Stimulated activated CD8-positive, alpha-beta memory T cell treated with anti-CD3 and anti-CD28 coated beads, Interleukin-15, amount 100 ng/mL, for 4 hours (primary cell): ENCODE results near the gene PARD3B.

Experiments
- DNase-seq, 2 donors: peaks; one replicate each; pipeline ENCODE4 v3.0.0-alpha.2; 2020; ENCODE audit warnings: low read depth in 2 of 2

The PARD3B gene

GRCh38 chr2:204586444-204587180, 41.3 kb downstream of the PARD3B start:
- no peak for DNase-seq

GRCh38 chr2:204590063-204590462, 44.8 kb downstream of the PARD3B start:
- DNase-seq: no peak

GRCh38 chr2:204591225-204591624, 46.0 kb downstream of the PARD3B start:
- DNase-seq: no peak

GRCh38 chr2:204604061-204604460, 58.8 kb downstream of the PARD3B start:
- no peak for DNase-seq

GRCh38 chr2:204608237-204608939, 63.1 kb downstream of the PARD3B start:
- DNase-seq: no peak

GRCh38 chr2:204611017-204611631, 65.8 kb downstream of the PARD3B start:
- no peak for DNase-seq

GRCh38 chr2:204611764-204612163, 66.5 kb downstream of the PARD3B start:
- DNase-seq: no peak

GRCh38 chr2:204613635-204614034, 68.4 kb downstream of the PARD3B start:
- DNase-seq: no peak

- no peak for DNase-seq
These were observed 70.2 kb downstream of the PARD3B start for GRCh38 chr2:204615456-204615855.

GRCh38 chr2:204625135-204625534, 79.9 kb downstream of the PARD3B start:
- no peak for DNase-seq

GRCh38 chr2:204628926-204629712, 83.8 kb downstream of the PARD3B start:
- no peak for DNase-seq

- DNase-seq: no peak
These were observed 87.1 kb downstream of the PARD3B start for GRCh38 chr2:204632410-204632809.

- DNase-seq: no peak
These were observed 89.3 kb downstream of the PARD3B start for GRCh38 chr2:204634564-204634963.

- DNase-seq: no peak
These were observed 90.2 kb downstream of the PARD3B start for GRCh38 chr2:204635478-204635877.

- DNase-seq: no peak
These were observed 93.4 kb downstream of the PARD3B start for GRCh38 chr2:204638471-204639194.

GRCh38 chr2:204643326-204643725, 98.1 kb downstream of the PARD3B start:
- DNase-seq: no peak

GRCh38 chr2:204645018-204645773, 99.9 kb downstream of the PARD3B start:
- no peak for DNase-seq

GRCh38 chr2:204647626-204648025, 102.4 kb downstream of the PARD3B start:
- DNase-seq: no peak

- DNase-seq: no peak
These were observed 105.3 kb downstream of the PARD3B start for GRCh38 chr2:204650611-204651010.

GRCh38 chr2:204652063-204652462, 106.8 kb downstream of the PARD3B start:
- DNase-seq: no peak

- no peak for DNase-seq
These were observed 109.4 kb downstream of the PARD3B start for GRCh38 chr2:204654669-204655068.
